Superior temporal gyrus (tissue), 1 donor: Measurements from ENCODE around the gene RSBN1.
"Not testable (repeated sequence)": the region's sequence is repeated elsewhere in the genome, so short reads cannot be mapped to it uniquely, and the experiment has no call there.

Experiments
- DNase-seq: peaks from one replicate; pipeline ENCODE4 v3.0.0-alpha.2; 2016; ENCODE audit errors: extremely low spot score

Gene RSBN1

GRCh38 chr1:113744114-113744513 lies 68.2 kb downstream of the RSBN1 start:
- no peak for DNase-seq

- no peak for DNase-seq
Measured at GRCh38 chr1:113742515-113742914, 69.8 kb downstream of the RSBN1 start.

GRCh38 chr1:113734357-113735055 lies 77.8 kb downstream of the RSBN1 start:
- DNase-seq: no peak

DNA sequence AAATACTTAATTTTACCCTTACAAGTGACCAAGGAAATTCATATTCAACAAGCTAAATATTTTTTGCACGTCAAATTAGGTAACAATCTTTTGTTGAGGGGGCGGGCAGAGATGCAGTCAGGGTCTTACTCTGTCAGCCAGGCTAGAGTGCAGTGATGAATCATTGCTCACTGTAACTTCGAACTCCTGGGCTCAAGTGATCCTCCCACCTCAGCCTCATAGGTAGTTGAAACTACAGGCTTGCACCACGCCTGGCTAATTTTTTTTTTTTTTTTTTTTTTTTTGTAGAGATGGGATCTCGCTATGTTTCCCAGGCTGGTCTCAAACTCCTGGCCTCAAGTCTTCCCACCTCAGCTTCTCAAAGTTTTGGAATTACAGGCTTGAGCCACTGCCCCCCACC lies 79.5 kb downstream of the RSBN1 start:
- no peak for DNase-seq

DNA sequence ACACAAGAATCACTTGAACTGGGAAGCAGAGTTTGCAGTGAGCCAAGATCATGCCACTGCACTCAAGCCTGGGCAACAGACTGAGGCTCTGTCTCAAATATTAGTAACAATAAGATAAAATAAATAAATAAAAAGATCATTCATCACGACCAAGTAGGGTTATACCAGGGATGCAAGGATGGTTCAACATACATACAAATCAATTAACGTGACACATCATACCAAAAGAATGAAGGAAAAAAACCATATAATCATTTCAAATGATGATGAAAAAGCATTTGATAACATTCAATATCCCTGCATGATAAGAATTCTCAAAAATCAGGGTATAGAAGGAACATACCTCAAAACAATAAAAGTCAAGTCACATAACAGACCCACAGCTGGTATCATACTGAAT lies 91.3 kb downstream of the RSBN1 start:
- DNase-seq: no peak

- not testable (repeated sequence) for DNase-seq
Measured at GRCh38 chr1:113718621-113719020, 93.7 kb downstream of the RSBN1 start.

- not testable (repeated sequence) for DNase-seq
Measured at GRCh38 chr1:113717506-113717905, 94.8 kb downstream of the RSBN1 start.

GRCh38 chr1:113714606-113715269 lies 97.5 kb downstream of the RSBN1 start:
- no peak for DNase-seq
